HCT116 (cell line): ENCODE data around the gene HOXB9. TPM values are rescaled to one million over a fixed set of nuclear protein-coding genes. Genes with fewer than 3 reads are reported as not detected.
A peak's percentile ranks its signal among the peaks of the same experiment; 100 is the strongest.

Source experiments
- ATAC-seq: fragments of 200-7000 bp; cut with Tn5 transposase; 2 replicates; pipeline ENCODE4 v1.9.1; 2020; ENCODE audit warnings: mild to moderate bottlenecking, moderate library complexity
- BruUV-seq: library from RNA; stranded (reverse); fragments of 400-500 nt; replicated peaks from 2 replicates; lab custom pipeline; 2021; lab: Mats Ljungman, UMichigan
- CTCF ChIA-PET: fragments of 300-600 bp; sonication (Branson Sonifier 250); formaldehyde crosslinking; loops from one replicate; lab custom pipeline; 2021; ENCODE audit warnings: antibody characterized with exemption; lab: Charles Lee
- POLR2A ChIA-PET: fragments of 300-600, 350-600 bp; sonication (Branson Sonifier 250); formaldehyde crosslinking; loops from one replicate; lab custom pipeline; 2021; ENCODE audit warnings: antibody characterized with exemption; lab: Charles Lee
- RAD21 ChIA-PET, 2 experiments: fragments of 300-600 bp; sonication (Branson Sonifier 250); formaldehyde crosslinking; loops; one replicate each; lab custom pipeline; 2023; ENCODE audit warnings: low total read pairs in 2 of 2; ENCODE audit not compliant: uncharacterized antibody in 2 of 2, unreplicated experiment in 2 of 2, low non-redundant PET in 1 of 2; lab: Charles Lee
- DNase-seq: peaks from one replicate; pipeline ENCODE4 v3.0.0-alpha.2; 2010; ENCODE audit warnings: low read depth, low spot score
- H2AFZ ChIP-seq: fragments of 200-600 bp; shearing (Covaris generic), sonication (generic); 2 replicates; pipeline ENCODE4 v1.6.1; 2017; ENCODE audit warnings: low read depth, mixed run types, mixed read lengths, antibody characterized with exemption, low read length; ENCODE audit not compliant: poor library complexity, severe bottlenecking
- H3K27ac ChIP-seq: 2 replicates; pipeline ENCODE4 v1.5.1; 2012; ENCODE audit warnings: low read depth, low read length
- H3K27me3 ChIP-seq: fragments of 200-600 bp; sonication (generic); 2 replicates; pipeline ENCODE4 v1.6.1; 2016; ENCODE audit warnings: mixed run types, low read length, mixed read lengths; ENCODE audit not compliant: insufficient read depth
- H3K36me3 ChIP-seq, 2 experiments: fragments of 200-500 bp in 1 of 2; fragments of 200-600 bp in 1 of 2; sonication (Bioruptor generic) in 1 of 2; sonication (generic) in 1 of 2; 2 replicates each; pipeline versions ENCODE4 v1.5.1 to v1.6.1; 2014 to 2016; ENCODE audit warnings: low read length in 2 of 2, inconsistent platforms in 1 of 2, mixed read lengths in 1 of 2, mixed run types in 1 of 2; ENCODE audit not compliant: insufficient read depth in 2 of 2, control insufficient read depth in 1 of 2
- H3K4me1 ChIP-seq, 2 experiments: fragments of 200-600 bp in 1 of 2; sonication (generic) in 1 of 2; 2 replicates each; pipeline versions ENCODE4 v1.5.1 to v1.6.1; 2012 to 2017; ENCODE audit warnings: low read length in 2 of 2, inconsistent platforms in 1 of 2, mild to moderate bottlenecking in 1 of 2, mixed read lengths in 1 of 2, mixed run types in 1 of 2, moderate library complexity in 1 of 2; ENCODE audit not compliant: insufficient read depth in 2 of 2, control insufficient read depth in 1 of 2
- H3K4me2 ChIP-seq: fragments of 200-600 bp; sonication (generic); 2 replicates; pipeline ENCODE4 v1.6.1; 2017; ENCODE audit warnings: mixed run types, low read length, mixed read lengths
- H3K4me3 ChIP-seq, 2 experiments: fragments of 200-600 bp in 1 of 2; sonication (generic) in 1 of 2; replicated peaks in 1 of 2; 2 replicates each; pipeline ENCODE4 v1.5.1; 2011 to 2016; ENCODE audit warnings: low read length in 2 of 2, control low read depth in 1 of 2, low read depth in 1 of 2, mild to moderate bottlenecking in 1 of 2, mixed read lengths in 1 of 2, mixed run types in 1 of 2
- H3K79me2 ChIP-seq: fragments of 200-600 bp; sonication (generic); 2 replicates; pipeline ENCODE4 v1.6.1; 2017; ENCODE audit warnings: mild to moderate bottlenecking, mixed run types, low read length, moderate library complexity, mixed read lengths; ENCODE audit not compliant: insufficient read depth
- H3K9ac ChIP-seq: fragments of 200-600 bp; sonication (generic); 2 replicates; pipeline ENCODE4 v1.6.1; 2016; ENCODE audit warnings: low read length, mixed read lengths
- H3K9me2 ChIP-seq: fragments of 200-600 bp; sonication (generic), shearing (Covaris generic); 2 replicates; pipeline ENCODE4 v1.6.1; 2017; ENCODE audit warnings: mixed run types, mild to moderate bottlenecking, moderate library complexity; ENCODE audit not compliant: insufficient read depth
- H3K9me3 ChIP-seq, 2 experiments: fragments of 200-500 bp in 1 of 2; fragments of 200-600 bp in 1 of 2; sonication (Bioruptor generic) in 1 of 2; sonication (generic) in 1 of 2; 2 replicates each; pipeline ENCODE4 v1.6.1; 2014 to 2017; ENCODE audit warnings: low read length in 2 of 2, mixed read lengths in 2 of 2, inconsistent platforms in 1 of 2, low read depth in 1 of 2, mild to moderate bottlenecking in 1 of 2, mixed run types in 1 of 2, moderate library complexity in 1 of 2; ENCODE audit not compliant: control insufficient read depth in 1 of 2, insufficient read depth in 1 of 2
- H4K20me1 ChIP-seq: fragments of 200-600 bp; sonication (generic), shearing (Covaris generic); 2 replicates; pipeline ENCODE4 v1.6.1; 2017; ENCODE audit warnings: mixed run types, mild to moderate bottlenecking, moderate library complexity; ENCODE audit not compliant: insufficient read depth
- ATF3 ChIP-seq: IDR thresholded peaks from 2 replicates; pipeline ENCODE4 v1.6.1; 2012
- CEBPB ChIP-seq: IDR thresholded peaks from 2 replicates; pipeline ENCODE4 v1.6.1; 2012; ENCODE audit warnings: low read depth
- CTCF ChIP-seq, 3 experiments: fragments of 200-600 bp in 1 of 3; sonication (generic) in 1 of 3; IDR thresholded peaks in 2 of 3; conservative IDR thresholded peaks in 1 of 3; 2 replicates each; pipeline ENCODE4 v1.5.1; 2012 to 2017; ENCODE audit warnings: low read depth in 2 of 3, low read length in 2 of 3, antibody characterized with exemption in 1 of 3, borderline replicate concordance in 1 of 3, control low read depth in 1 of 3, mild to moderate bottlenecking in 1 of 3, mixed read lengths in 1 of 3, mixed run types in 1 of 3, moderate library complexity in 1 of 3; ENCODE audit not compliant: insufficient read depth in 1 of 3
- EGR1 ChIP-seq: IDR thresholded peaks from 2 replicates; pipeline ENCODE4 v1.6.1; 2012; ENCODE audit warnings: low read depth
- ELF1 ChIP-seq: IDR thresholded peaks from 2 replicates; pipeline ENCODE4 v1.6.1; 2012; ENCODE audit warnings: low read depth, borderline replicate concordance
- FOSL1 ChIP-seq: IDR thresholded peaks from 2 replicates; pipeline ENCODE4 v1.6.1; 2012; ENCODE audit warnings: low read depth
- JUND ChIP-seq: IDR thresholded peaks from 2 replicates; pipeline ENCODE4 v1.6.1; 2012
- MAX ChIP-seq: IDR thresholded peaks from 2 replicates; pipeline ENCODE4 v1.6.1; 2012
- POLR2A ChIP-seq: IDR thresholded peaks from 2 replicates; pipeline ENCODE4 v1.7.0; 2011; ENCODE audit warnings: borderline replicate concordance; ENCODE audit not compliant: insufficient read depth, insufficient read length; ENCODE audit errors: extremely low read depth
- SIN3A ChIP-seq: IDR thresholded peaks from 2 replicates; pipeline ENCODE4 v1.6.1; 2012; ENCODE audit warnings: low read depth
- TCF7L2 ChIP-seq: IDR thresholded peaks from 2 replicates; pipeline ENCODE4 v1.7.0; 2011; ENCODE audit warnings: borderline replicate concordance, inconsistent platforms; ENCODE audit not compliant: insufficient read depth, insufficient read length; ENCODE audit errors: extremely low read depth
- ZBTB33 ChIP-seq: IDR thresholded peaks from 2 replicates; pipeline ENCODE4 v1.6.1; 2011; ENCODE audit warnings: mild to moderate bottlenecking, low read length, moderate library complexity; ENCODE audit not compliant: insufficient replicate concordance; ENCODE audit errors: extremely low read depth
- ZFX ChIP-seq: fragments of 450-650 bp; IDR thresholded peaks from 2 replicates; pipeline ENCODE4 v1.6.1; 2017
- intact Hi-C: fragments of 100-400 bp; cut with micrococcal nuclease; formaldehyde crosslinking; loops from 2 replicates; pipeline ENCODE4 v1.10.0; 2022
- total RNA-seq: library from RNA; stranded (reverse); gene quantifications from one replicate; pipeline ENCODE4 v1.2.1, GENCODE V29; 2021; ENCODE audit not compliant: unreplicated experiment

HOXB9 gene
- total RNA-seq, 1 experiment from 2014 or later = 40.1 TPM

- BruUV-seq = TSS peak; percentile 3
- ChIA-PET POLR2A (interaction anchor here (1.0 kb wide), 1 partner anchor 8 kb away, joined by 3 read pairs; the partner anchor contains the start of gene HOXB9), CTCF (no interaction called here)
These were observed 8.5 kb upstream of the HOXB9 start for GRCh38 chr17:48634493-48635208.

GRCh38 chr17:48633266-48633677 lies 7.1 kb upstream of the HOXB9 start:
- H3K27ac ChIP-seq = no peak overlapping the region
- TF ChIP-seq ZFX (no peak), CEBPB (no peak), JUND (no peak), TCF7L2 (no peak), SIN3A (no peak), EGR1 (no peak), CTCF (IDR thresholded peaks at IDR 0.05 in 2 of 3, conservative IDR thresholded peaks at IDR 0.05 in 1 of 3; ENCODE audit: borderline replicate concordance in 1 of 3, insufficient read depth in 1 of 3, low read depth in 2 of 3, low read length in 2 of 3) (no peak), ELF1 (no peak), ZBTB33 (no peak), ATF3 (no peak), POLR2A (no peak), FOSL1 (no peak), MAX (no peak)
- ChIA-PET CTCF (no interaction called here), POLR2A (no interaction called here), RAD21 (no interaction called here)
- intact Hi-C loops = no loop called here
- no peaks in the 10 kb centered on the region for H3K27me3 ChIP-seq
- no TSS peak for BruUV-seq
- H3K9me2 ChIP-seq = no peaks in the 10 kb centered on the region
- H3K4me2 ChIP-seq = no peak overlapping the region
- H2AFZ ChIP-seq = no peak overlapping the region
- H3K4me3 ChIP-seq = no peak overlapping the region
- H3K9me3 ChIP-seq = no peaks in the 10 kb centered on the region
- DNase-seq (no peak), ATAC-seq (no peak)
- no peaks in the 10 kb centered on the region for H4K20me1 ChIP-seq
- H3K4me1 ChIP-seq = no peaks in the 10 kb centered on the region
- no peak overlapping the region for H3K9ac ChIP-seq
- H3K36me3 ChIP-seq = peaks cover 14 to 26% of the 10 kb centered on the region in 2 experiments; a peak in 3 of 4 replicates
- H3K79me2 ChIP-seq = peaks cover 29% of the 10 kb centered on the region

More at GRCh38 chr17:48634493-48635208, 8.5 kb upstream of the HOXB9 start:
- Histone ChIP-seq H4K20me1 (no peaks in the 10 kb centered on the region), H3K79me2 (peaks cover 43% of the 10 kb centered on the region), H3K27me3 (no peaks in the 10 kb centered on the region), H3K27ac (no peak overlapping the region), H3K4me3 (no peak overlapping the region), H3K9ac (no peak overlapping the region), H3K36me3 (peaks cover 14 to 26% of the 10 kb centered on the region in 2 experiments; a peak in 3 of 4 replicates), H3K9me3 (no peaks in the 10 kb centered on the region), H2AFZ (no peak overlapping the region), H3K4me1 (peaks cover 4 to 7% of the 10 kb centered on the region in 2 experiments; a peak in 3 of 4 replicates), H3K9me2 (no peaks in the 10 kb centered on the region), H3K4me2 (no peak overlapping the region)
- no peak for TF ChIP-seq JUND
- intact Hi-C loops = no loop called here
- RAD21 ChIA-PET = no interaction called here
- ATAC-seq = no peak
- DNase-seq = no peak
